HG03558 (cell line): Measurements from ENCODE around the gene CAPN12.

Experiments used
- ATAC-seq: cut with Tn5 transposase; IDR thresholded peaks from one replicate; pipeline ENCODE4 v1.9.1; 2021; ENCODE audit warnings: moderate number of reproducible peaks; ENCODE audit not compliant: unreplicated experiment; ENCODE audit errors: extremely low read depth

The CAPN12 gene

DNA sequence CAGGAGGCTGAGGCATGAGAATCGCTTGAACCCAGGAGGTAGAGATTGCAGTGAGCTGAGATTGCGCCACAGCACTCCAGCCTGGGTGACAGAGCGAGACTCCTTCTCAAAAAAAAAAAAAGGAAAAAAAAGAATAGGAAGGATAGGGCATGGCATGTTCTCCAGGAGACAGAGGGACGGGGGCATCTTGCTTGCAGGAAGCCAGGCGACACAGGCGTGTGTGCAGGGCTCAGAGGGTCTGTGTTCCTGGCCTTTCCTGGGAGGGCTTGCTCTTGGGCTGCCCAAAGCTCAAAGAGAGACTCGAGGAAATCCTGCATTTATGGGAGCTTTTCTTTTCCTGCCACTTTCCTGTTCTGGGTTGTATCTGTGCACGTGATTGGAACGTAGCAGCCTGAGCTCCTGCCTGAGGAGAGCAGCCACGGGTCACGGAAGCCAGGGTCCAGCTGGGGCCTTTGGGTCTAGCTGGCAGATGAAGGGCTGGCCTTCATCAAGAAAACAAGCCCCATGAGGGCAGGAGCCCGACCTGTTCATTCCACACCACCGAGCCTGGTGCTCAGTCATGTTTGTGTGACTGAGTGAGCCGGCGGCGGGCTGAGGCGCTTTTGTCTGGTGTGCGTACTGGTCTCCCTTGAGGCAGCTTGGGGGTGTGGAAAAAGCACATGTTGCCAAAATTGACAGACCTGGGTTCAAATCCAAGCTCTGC lies 44.5 kb downstream of the CAPN12 start:
- no peak for ATAC-seq

DNA sequence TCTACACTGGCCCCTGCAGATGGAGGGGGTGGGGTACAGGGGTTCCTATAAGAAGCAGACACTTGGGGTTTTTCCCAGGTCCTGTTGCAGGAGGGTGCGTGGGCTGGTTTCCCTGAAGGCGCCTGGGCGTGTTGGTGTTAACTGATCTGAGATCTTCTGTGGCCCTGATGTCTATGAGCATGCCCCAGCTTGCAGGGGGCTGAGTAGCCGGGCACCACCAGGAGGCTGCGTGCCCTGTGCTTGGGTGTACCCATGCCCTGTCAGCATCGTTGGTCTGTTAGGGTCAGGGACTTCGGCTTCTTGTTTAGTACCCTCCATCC lies 45.3 kb downstream of the CAPN12 start:
- ATAC-seq, result no peak

DNA sequence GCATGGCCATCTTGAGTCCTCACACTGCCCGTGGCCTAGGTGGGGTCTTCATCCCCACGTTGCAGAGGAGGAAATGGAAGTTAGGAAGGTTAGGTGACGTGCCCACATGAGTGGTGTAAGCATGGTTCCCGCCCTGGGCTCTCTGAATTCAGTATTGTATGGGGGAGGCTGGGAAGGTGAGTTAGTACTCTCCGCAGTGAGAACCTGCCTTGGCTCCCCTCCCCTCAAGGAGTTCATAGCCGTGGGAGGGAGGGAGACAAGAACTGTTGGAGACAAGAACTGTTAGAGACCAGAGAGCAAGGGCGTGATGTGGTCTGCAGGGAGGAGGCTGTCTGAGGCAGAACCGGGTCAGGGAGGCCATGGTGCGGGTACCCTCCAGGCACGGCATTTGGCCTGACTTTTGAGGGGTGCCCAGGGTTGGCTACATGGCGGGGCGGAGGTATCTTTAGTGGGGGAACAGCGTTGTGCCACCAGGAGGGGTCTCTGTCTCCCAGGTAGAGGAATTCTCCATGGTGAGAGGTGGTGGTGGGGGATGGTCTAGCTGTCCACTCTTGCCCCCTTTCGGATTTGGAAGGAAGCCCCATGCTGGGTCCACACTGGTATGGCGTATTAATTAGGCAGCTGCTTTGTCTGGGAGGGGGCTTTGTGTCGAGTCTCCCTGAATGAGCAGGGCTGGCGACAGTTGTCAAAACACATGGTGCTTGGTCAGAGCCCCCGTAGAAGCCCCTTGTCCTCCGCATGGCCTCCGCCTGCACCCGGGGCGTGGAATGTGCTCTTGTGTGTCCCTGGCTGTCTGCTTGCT lies 45.8 kb downstream of the CAPN12 start:
- ATAC-seq, result no peak

DNA sequence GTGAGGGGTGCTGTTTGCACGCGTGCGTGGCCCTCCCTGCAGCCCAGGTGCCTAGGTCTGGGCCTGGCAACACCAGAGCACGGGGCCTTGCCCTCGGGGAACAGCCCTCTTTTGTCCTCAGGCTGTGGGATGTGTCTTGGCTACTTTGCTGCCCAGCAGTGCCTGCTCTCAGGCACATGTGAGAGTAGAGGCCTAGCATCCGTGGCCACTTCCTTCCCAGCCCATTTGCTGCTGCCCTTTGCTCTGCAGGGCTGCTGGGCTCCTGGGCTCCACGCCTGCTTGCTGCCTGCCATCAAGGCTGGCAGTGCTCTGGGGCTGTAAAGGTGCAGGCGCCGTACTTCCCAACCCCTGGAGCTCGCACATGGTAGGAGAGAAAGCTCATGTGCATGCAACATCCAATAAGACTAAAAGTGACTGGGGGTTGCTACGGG lies 46.6 kb downstream of the CAPN12 start:
- no peak for ATAC-seq

DNA sequence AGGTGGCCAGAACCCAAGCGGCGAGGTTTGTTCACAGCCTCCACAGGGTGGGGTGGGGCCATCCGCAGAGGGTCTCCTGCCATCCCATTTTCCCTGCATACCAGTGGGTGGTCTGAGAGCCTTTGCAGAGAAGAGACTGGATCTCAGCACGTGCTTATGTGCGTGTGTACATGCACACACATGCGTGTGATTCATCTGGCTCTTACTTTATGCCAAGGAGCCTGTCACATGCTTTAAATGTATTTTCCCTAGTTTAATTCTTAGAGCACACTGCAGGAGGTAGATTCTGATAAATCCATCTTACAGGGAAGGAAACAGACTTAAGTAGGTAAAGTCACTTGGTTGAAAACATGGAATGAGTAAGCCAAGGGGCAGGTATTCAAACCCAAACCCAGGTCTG lies 47.1 kb downstream of the CAPN12 start:
- ATAC-seq, result no peak

DNA sequence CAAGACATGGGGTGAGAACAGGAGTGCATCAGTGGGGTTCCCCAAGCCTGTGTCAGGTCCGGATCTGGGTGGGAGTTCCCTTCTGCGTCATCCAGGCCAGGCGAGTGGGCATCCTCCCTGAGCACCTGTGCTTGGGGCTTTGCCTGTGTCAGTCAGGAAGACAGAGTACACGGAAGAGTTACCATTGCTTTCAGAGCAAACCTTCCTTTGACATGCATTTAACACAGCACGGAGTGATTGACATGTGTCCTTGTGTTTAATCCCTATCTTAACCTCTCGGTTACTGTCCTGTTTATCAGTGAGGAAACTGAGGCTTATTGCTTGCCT lies 47.6 kb downstream of the CAPN12 start:
- no peak for ATAC-seq

DNA sequence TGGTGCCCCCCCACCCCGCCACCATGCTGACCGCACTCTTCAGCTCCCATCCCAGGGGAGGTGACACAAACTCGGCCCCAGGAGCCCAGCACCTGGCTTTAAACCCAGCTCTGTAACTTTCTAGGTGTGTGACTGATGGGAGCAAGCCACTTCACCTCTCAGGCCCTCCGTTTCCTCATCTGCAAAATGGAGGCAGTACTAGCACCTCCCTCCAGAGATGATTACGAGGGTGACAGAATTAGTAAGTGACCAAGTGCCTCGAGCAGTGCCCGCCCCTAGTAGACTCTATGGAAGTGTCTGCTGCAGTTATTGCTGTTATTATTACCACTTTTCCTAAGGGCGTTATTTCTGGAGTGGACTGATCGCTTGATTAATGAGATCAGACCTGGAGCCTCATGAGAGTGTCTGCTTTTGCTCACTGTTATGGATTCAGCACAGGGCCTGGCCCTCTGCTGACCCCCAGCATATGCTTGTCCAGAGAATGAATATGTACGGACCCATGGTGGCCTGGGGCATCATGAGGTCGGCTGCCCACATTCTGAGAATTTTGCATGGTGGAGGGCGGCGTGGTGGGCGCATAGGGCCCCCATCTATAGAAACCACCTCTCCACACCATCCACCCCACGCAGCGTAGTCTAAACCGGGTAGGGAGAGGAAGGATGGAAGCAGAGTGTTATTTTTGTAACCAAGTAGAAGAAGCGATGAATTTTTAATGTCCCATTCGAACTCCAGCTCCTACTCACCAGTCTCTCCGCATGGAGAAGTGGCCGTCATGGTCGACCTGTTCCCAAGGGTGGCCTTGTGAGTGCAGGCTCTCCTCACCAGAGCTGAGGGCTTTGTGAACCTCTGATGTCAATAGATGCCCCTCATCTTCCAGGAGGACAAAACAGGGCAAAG lies 48.2 kb downstream of the CAPN12 start:
- ATAC-seq, result no peak

DNA sequence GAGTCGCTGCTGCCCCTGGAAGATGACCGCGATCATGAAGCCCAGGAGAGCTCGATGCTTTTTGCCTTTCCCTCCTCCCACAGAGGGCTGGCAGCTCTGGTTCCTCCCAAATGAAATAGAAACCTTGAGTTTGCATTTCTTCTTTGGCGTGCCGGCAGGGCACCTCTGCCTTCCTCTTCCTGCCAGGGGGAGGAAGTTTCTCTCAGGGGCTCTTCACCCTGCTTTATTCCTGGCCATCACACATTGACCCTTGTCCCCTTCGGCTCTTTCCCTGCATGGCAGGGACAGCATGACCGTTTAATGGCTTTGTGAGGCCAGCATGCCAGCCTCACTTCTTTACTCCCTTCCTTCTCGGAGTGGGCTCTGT lies 49.0 kb downstream of the CAPN12 start:
- ATAC-seq, result no peak

DNA sequence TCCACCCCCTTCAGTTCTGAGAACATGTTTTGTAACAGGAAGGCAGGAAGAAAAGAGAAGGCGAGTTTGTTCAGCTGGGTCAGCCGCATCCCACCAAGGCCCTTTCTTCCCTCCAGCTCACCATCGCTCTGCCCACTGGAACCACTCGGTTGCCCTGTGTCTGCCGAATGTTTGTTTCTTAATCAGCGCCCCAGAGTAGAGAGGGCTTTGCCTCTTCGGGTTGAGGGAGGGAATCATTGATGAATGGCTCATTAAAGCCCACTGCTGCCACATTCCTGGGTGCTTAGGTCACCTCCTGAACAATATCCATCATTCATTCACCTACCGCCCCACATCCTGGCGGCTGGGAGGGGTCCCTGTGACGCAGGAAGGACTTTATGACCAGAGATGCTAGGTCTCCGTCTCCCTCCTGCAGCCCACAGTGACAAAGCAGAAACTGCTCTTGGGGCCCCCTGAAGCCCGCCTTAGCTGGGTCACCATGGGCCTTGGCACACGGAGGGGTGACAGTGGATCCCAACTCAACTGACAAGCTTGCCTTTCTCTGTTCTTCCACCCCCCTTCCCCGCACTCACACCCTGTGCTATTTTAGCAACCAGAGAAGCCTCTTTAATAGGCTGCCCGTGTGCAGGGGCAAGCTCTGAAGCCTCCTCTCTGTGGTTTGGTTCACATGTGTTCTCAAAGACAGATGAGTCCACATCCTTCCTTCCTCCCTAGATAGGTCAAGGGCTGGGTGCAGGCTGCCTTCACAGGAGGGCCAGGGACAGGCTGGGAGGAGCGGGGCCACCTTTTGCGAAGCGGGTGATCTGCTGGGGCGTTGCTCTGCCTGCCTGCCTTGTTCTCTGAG lies 50.7 kb downstream of the CAPN12 start:
- ATAC-seq, result no peak

DNA sequence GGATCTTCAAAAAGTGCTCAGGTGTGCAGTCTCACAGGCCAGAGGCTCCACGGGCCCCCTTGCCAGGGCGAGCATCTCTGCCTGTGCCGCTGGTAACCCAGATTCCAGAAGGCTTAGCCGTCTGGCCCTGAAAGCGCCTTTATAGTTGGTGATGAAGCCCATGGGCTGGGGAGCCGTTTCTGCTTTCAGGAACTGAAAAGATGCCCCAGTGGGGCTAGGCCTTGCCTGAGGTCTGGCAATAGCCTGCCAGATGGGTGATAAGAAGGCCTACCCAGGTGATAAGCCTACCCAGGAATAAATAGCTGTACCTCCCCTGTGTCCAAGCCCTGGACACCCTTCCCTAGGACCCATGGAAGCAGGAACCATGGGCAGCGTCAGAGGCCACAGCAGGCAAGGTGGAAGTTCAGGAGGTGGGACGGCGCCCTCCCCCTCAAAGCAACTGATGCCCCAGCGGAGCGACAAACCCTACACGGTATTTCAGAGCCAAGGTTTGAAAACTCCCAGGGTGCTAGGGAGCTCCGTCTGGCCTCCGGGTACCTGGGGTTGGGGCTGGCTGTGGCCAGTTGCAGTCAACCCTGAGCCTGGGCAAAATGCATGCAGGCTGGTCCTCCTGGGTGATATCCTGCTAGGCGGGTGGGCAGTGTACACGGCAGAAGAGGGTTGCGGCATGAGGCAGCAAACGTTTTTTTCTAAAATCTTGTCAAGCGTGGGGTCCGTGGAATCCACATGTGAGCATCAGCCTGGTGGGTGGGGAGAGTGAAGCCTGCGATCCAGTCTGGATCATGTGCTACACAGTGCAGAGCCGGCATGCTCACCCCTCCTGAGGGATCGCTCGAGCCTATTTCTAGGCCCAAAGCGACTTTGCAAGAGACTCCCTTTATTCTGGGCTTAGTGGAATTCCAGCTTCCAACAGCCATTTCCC lies 51.6 kb downstream of the CAPN12 start:
- no peak for ATAC-seq

DNA sequence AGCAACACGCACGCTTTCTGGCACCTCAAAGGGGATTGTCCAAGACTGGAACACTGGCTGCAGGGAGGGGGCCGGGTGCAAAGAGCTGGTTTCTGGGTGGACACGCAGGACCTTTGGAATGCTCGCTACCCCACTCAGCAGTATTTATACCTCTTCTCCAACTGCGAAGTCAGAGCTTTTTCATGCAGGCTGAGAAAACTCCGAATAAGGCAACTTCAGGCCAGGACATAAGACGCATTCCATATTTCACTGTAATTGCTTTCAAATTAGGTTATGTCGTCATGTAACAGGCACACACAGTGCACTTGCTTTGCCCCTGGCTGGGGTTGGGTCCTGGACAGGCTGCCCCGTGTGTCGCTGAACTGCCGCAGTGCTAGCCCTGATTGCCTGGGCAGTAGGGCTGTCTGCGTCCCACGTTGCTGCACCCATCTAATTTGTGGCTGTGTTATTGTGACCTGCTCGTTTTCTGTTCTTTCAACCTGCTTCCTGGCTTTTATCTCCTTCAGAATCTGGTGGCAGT lies 52.3 kb downstream of the CAPN12 start:
- ATAC-seq, result no peak

DNA sequence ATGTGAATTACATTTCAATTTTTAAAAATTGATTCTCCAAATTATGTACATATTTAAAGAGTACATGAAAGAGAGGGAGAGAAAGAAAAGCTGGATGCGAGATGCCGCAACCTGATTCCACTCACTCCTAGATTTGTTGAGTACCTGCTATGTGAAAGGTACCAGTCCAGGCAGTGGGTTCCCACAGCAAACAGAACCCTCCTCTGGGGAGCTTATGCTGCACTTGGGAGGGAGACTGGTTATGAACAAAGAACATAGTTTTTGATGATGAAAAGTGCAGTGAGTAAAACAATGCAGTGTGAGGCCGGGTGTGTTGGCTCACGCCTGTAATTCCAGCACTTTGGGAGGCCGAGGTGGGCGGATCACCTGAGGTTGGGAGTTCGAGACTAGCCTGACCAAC lies 53.4 kb downstream of the CAPN12 start:
- ATAC-seq, result no peak

DNA sequence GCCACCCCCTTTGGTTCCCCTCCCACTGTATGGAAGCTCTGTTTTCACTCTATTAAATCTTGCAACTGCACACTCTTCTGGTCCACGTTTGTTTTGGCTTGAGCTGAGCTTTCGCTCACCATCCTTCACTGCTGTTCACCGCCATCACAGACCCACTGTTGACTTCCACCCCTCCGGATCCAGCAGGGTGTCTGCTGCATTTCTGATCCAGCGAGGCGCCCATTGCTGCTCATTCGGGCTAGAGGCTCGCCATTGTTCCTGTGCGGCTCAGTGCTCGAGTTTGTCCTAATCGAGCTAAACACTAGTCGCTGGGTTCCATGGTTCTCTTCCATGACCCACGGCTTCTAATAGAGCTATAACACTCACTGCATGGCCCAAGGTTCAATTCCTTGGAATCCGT lies 54.1 kb downstream of the CAPN12 start:
- ATAC-seq, result no peak

DNA sequence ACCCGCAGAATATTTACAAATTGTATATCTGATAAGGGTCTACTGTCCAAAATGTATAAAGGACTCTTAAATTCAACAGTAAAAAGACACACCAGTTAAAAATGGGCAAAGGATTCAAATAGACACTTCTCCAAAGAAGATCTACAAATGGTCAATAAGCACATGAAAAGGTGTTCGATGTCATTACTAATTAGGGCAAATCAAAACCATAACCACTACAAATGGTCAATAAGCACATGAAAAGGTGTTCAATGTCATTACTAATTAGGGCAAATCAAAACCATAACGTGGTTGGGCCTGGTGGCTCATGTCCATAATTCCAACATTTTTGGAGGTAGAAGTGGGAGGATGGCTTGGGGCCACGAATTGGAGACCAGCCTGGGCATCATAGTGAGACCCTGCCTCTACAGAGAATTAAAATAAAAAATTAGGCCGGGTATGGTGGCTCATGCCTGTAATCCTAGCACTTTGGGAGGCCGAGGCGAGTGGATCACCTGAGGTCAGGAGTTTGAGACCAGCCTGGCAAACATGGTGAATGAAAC lies 56.4 kb downstream of the CAPN12 start:
- no peak for ATAC-seq

DNA sequence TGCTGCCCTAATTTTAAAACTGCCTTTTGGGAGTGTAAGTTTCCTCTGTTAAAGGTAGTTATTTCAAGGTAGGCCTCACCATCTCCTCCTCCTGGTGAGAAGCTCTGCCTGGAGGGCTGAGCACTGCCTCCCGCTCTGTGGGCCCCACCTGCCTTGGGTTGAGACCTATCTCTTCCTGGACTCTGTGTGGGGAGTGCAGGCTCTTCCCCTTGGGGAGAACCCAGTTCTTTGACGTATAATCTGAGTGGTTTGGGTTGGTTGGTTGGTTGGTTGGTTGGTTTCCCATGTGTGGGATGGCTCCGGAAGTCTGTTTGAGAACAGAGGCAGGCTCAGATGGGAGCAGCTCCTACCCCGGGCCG lies 57.8 kb downstream of the CAPN12 start:
- no peak for ATAC-seq

DNA sequence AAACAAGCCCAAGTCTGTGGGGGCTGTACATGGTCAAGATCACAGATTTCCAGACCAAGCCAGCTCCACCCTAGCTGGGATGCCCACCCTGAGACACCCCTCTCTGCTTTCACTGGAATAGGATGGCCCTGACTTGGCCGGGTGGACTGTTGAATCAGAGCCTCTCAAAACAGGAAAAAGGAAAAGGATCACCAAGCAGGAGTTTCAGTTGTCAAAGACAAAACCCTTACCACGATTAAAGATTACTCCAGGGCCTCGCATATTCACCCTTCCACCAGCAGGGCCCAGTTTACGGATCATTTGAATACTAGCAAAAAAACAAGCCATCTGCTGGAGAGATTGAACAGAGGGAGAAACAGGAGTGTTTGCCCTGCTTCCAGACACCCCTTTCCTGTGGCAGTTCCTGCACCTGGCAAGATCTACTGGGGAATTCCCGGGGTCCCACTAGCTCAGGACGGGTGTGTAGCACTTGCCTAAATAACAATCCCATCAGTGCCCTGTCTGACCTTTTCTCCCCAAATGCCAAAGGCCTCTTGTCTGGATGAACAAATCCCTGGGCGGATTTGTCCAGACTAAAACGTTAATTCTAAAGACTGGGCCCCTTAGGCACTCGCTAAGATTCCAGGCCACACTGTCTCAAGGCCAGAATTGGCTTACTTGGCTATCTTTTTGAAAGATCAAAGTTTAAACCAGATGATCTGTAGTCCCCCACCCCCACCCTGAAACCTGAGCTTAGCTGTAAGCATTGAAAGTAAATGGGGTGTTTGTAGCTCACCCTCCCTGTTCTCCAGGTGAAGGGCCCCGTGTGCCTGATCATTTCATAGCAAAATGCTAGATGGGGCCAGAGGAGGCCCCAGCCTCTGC lies 58.4 kb downstream of the CAPN12 start:
- no peak for ATAC-seq

DNA sequence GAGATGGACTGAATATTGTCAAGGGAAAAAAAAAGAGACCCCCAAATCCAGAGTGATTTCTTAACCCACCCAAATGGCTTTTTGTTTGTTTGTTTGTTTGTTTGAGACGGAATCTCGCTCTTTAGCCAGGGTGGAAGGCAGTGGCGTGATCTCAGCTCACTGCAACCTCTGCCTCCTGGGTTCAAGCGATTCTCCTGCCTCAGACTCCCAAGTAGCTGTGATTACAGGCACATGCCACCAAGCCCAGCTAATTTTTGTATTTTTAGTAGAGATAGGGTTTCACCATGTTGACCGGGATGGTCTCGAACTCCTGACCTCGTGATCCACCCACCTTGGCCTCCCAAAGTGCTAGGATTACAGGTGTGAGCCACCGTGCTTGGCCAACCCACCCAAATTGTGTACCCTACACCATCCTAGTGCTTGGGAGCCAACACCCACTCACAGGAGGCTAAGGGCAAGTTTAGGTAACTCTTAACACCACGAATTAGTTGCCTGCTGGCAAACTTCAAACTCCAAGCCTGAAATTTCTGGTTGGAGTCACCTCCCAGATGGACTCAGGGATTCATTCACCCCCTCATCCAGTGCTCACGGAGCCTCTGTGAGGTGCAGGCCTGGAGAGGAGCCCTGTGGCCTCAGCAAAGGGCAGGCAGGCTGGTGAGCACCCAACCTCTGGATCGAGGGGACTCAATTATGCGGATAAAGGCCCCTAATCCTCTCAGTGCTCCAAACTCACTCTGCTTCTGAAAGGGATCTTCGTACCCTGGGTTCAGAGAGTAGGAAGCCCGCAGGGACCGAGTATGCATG lies 59.2 kb downstream of the CAPN12 start:
- no peak for ATAC-seq
